ENCODE measurements around the gene COLEC12.

GRCh38 chr18:505483-506122 lies 5.1 kb upstream of the COLEC12 start:
- TF ChIP-seq CTCF (IDR thresholded peaks at IDR 0.05) (no peak), POLR2A (IDR thresholded peaks at IDR 0.05) (no peak)
